ENCODE results near the gene OSGIN1. TPM values are rescaled to one million over a fixed set of nuclear protein-coding genes. Genes with fewer than 3 reads are reported as not detected.

Gene OSGIN1
- polyA plus RNA-seq, 1 donor from 2014 or later = 2.1 TPM

DNA sequence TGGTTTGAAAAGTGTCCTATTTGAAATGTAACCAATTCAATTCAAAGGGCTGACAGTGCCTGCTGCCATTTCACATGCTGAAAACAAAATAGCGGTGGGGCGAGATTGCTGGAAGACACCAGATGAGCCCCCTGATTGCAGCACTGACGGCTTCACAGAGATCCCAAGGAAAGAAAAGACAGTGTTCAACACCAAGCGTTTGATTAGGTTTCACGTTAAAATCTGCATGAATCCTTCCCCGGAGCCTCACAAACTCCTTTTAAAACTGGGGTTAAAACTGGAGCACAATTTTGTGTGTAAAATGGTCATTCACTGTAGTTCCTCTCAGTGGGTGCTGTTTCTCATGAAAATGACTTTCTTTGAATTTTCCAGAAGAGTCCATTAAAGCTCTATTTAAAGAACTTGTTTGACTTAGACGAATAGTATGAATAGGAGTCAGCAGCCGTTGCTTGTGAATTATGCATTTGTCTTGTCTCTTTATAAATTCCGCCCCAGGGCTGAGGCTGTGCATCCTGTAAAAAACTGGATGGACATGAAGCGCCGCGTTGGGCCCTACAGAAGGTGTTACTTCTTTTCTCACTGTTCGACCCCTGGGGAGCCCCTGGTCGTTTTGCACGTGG is 45.3 kb upstream of the OSGIN1 start:
- Histone ChIP-seq H3F3A (ENCODE audit: insufficient read depth, low read length, poor library complexity, severe bottlenecking) (no peaks in the 10 kb centered on the region), H3K27ac (ENCODE audit: low read length) (no peak overlapping the region), H3K4me3 (ENCODE audit: low read length) (no peak overlapping the region), H3K9ac (ENCODE audit: low read length) (no peak overlapping the region), H3K27me3 (ENCODE audit: insufficient read depth, low read depth, low read length) (no peaks in the 10 kb centered on the region), H3K9me2 (ENCODE audit: insufficient read depth, low read length) (no peaks in the 10 kb centered on the region), H3K4me2 (ENCODE audit: low read length) (no peak overlapping the region), H2AFZ (ENCODE audit: low read depth, low read length) (no peak overlapping the region), H4K20me1 (ENCODE audit: insufficient read depth) (no peaks in the 10 kb centered on the region), H3K9me3 (ENCODE audit: low read length) (no peaks in the 10 kb centered on the region), H3K79me2 (replicated peaks; ENCODE audit: insufficient read depth, low read length) (no peaks in the 10 kb centered on the region), H3K36me3 (ENCODE audit: insufficient read depth, low read length) (no peaks in the 10 kb centered on the region)
- TF ChIP-seq EZH2 (IDR thresholded peaks at IDR 0.05; ENCODE audit: borderline replicate concordance, insufficient read depth, low read length, poor library complexity, severe bottlenecking) = no peak
- no peak for TF ChIP-seq RAD21 (conservative IDR thresholded peaks at IDR 0.05)
- no peak for TF ChIP-seq MXI1 (conservative IDR thresholded peaks at IDR 0.05; ENCODE audit: poor library complexity, severe bottlenecking)
- TF ChIP-seq, protein P1, sequence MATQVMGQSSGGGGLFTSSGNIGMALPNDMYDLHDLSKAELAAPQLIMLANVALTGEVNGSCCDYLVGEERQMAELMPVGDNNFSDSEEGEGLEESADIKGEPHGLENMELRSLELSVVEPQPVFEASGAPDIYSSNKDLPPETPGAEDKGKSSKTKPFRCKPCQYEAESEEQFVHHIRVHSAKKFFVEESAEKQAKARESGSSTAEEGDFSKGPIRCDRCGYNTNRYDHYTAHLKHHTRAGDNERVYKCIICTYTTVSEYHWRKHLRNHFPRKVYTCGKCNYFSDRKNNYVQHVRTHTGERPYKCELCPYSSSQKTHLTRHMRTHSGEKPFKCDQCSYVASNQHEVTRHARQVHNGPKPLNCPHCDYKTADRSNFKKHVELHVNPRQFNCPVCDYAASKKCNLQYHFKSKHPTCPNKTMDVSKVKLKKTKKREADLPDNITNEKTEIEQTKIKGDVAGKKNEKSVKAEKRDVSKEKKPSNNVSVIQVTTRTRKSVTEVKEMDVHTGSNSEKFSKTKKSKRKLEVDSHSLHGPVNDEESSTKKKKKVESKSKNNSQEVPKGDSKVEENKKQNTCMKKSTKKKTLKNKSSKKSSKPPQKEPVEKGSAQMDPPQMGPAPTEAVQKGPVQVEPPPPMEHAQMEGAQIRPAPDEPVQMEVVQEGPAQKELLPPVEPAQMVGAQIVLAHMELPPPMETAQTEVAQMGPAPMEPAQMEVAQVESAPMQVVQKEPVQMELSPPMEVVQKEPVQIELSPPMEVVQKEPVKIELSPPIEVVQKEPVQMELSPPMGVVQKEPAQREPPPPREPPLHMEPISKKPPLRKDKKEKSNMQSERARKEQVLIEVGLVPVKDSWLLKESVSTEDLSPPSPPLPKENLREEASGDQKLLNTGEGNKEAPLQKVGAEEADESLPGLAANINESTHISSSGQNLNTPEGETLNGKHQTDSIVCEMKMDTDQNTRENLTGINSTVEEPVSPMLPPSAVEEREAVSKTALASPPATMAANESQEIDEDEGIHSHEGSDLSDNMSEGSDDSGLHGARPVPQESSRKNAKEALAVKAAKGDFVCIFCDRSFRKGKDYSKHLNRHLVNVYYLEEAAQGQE (IDR thresholded peaks at IDR 0.05; ENCODE audit: borderline replicate concordance) = no peak
- TF ChIP-seq TAF1 (IDR thresholded peaks at IDR 0.05; ENCODE audit: low read depth) = no peak
- no peak for TF ChIP-seq EP300 (conservative IDR thresholded peaks at IDR 0.05; ENCODE audit: poor library complexity, severe bottlenecking)
- no peak for TF ChIP-seq SMC3 (conservative IDR thresholded peaks at IDR 0.05; ENCODE audit: poor library complexity)
- TF ChIP-seq, protein P2, sequence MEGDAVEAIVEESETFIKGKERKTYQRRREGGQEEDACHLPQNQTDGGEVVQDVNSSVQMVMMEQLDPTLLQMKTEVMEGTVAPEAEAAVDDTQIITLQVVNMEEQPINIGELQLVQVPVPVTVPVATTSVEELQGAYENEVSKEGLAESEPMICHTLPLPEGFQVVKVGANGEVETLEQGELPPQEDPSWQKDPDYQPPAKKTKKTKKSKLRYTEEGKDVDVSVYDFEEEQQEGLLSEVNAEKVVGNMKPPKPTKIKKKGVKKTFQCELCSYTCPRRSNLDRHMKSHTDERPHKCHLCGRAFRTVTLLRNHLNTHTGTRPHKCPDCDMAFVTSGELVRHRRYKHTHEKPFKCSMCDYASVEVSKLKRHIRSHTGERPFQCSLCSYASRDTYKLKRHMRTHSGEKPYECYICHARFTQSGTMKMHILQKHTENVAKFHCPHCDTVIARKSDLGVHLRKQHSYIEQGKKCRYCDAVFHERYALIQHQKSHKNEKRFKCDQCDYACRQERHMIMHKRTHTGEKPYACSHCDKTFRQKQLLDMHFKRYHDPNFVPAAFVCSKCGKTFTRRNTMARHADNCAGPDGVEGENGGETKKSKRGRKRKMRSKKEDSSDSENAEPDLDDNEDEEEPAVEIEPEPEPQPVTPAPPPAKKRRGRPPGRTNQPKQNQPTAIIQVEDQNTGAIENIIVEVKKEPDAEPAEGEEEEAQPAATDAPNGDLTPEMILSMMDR (IDR thresholded peaks at IDR 0.05; ENCODE audit: poor library complexity, severe bottlenecking) = no peak
- TF ChIP-seq POLR2AphosphoS5 (IDR thresholded peaks at IDR 0.05) = no peak

GRCh38 chr16:83908798-83909197 is 44.2 kb upstream of the OSGIN1 start:
- Histone ChIP-seq H3K9me2 (ENCODE audit: insufficient read depth, low read length) (no peaks in the 10 kb centered on the region), H3K27me3 (ENCODE audit: insufficient read depth, low read depth, low read length) (no peaks in the 10 kb centered on the region), H3K9me3 (ENCODE audit: low read length) (no peaks in the 10 kb centered on the region), H3K27ac (ENCODE audit: low read length) (no peak overlapping the region), H4K20me1 (ENCODE audit: insufficient read depth) (no peaks in the 10 kb centered on the region), H3K79me2 (replicated peaks; ENCODE audit: insufficient read depth, low read length) (no peaks in the 10 kb centered on the region), H3K9ac (ENCODE audit: low read length) (no peak overlapping the region), H3K4me2 (ENCODE audit: low read length) (no peak overlapping the region), H3F3A (ENCODE audit: insufficient read depth, low read length, poor library complexity, severe bottlenecking) (no peaks in the 10 kb centered on the region), H2AFZ (ENCODE audit: low read depth, low read length) (no peak overlapping the region), H3K36me3 (ENCODE audit: insufficient read depth, low read length) (no peaks in the 10 kb centered on the region), H3K4me3 (ENCODE audit: low read length) (no peak overlapping the region)
- TF ChIP-seq MXI1 (conservative IDR thresholded peaks at IDR 0.05; ENCODE audit: poor library complexity, severe bottlenecking) (no peak), POLR2AphosphoS5 (IDR thresholded peaks at IDR 0.05) (peak; percentile 12)
